ENCODE measurements around the gene PAX5.
"Not testable (repeated sequence)": the region's sequence is repeated elsewhere in the genome, so short reads cannot be mapped to it uniquely, and the experiment has no call there.

The PAX5 gene

DNA sequence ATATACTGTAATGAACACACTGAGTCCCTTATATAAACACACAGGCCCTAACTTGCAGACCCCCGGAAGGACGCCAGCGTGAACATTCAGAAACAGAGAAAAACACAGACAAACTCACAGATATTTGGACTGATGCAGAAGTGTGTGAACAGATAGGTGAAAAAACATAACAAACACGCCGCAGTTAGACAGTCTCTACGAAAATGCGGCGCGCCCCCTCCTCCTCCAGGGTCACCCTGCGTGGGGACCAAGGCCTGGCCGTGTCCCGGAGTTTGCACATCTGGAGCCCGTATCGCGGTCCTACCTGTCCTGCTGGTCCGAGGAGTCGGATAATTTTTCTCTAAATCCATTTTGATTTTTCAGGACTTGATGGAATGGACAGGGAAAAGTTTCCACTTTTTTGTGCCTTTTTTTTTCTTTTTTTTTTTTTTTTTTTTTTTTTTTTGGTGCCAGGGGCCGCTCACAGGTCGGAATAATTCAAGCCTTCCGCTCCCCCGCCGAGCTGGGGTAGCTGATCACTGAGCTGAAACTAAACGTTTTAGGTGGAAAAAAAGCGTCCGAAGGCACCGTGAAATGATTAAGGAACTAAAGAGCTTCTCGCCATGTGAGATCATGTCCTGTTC is at the start of gene PAX5:
TSS of gene PAX5 (minus strand) at position 587 of the 623 bp plus-strand sequence. CDS start at position 350, 237 bp downstream.
- no peak for DNase-seq

DNA sequence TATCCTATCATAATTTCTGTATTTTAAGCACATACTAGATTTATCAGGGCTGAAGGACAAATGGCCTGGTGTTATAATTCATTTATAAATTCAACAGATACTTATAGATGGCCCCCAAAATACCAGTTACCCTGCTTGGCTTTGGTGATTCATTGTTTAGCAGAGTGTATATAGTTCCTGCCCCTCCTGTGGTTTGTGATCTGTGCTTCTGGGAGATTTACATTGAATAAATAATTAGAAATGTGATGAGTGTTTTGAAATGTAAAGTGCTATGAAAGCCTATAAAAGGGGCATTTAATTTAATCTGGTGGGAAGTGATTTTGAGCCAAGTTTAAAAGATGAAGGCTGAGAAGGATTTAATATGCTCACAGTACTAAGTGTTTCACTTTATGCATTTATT is 49.6 kb upstream of the PAX5 start:
- DNase-seq, result no peak

GRCh38 chr9:37082214-37082765 is 48.2 kb upstream of the PAX5 start:
- peak; percentile 20 for DNase-seq

- DNase-seq, result not testable (repeated sequence)
Measured at GRCh38 chr9:37081507-37081906, 47.4 kb upstream of the PAX5 start.

DNA sequence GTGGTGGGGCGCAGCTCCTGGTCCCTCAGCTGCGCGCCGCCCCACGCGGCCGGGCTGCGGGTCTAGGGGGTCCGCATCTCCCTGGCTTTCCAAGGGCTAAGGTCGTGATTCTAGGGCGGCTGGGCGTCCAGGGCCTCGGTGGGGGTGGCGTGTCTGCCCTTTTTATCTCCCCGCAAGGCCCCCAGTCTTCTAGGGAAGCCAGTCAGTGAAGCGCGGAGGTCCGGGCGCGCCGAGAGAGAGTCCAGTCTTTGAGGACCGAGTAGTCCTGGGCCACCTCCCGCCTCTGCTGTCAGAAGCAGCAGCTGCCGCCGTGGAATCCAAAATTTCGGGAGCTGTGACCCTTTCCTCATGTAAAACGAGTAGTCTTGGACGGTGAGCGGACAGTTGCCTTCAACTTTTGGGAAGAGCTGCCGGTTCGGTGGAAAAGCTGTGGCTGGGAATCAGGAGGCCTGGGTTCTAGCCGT is 46.1 kb upstream of the PAX5 start:
- not testable (repeated sequence) for DNase-seq

GRCh38 chr9:37079370-37080164 is 45.5 kb upstream of the PAX5 start:
- peak; percentile 95 for DNase-seq

GRCh38 chr9:37074790-37075189 is 40.7 kb upstream of the PAX5 start:
- not testable (repeated sequence) for DNase-seq

DNA sequence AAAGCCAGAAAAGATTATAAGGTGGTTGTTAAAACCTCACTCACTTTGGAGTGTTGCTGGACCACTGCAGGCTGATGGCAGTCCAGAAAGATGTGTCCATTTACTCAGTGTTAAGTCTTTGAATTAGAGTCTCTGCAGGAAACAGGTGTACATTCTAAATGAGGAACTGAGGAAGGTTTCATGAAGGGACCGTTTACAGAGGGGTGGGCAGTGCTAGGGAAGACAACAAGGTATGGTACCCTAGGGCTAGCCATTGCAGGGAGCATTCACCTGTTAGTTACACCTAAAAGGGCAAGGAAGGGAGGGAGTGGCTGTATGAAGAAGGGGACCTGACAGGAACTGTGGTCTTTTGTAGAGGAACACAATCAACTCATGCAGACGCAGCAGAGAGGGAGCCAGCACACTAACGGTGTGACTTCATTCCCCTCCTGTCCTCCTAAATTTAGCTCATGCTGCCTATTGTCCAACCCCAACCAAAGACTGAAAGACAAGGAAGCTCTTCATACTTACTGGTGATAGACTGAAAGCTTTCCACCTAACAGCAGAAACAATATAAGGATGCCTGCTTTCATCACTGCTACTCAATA is 32.2 kb upstream of the PAX5 start:
- no peak for DNase-seq

- DNase-seq, result no peak
Measured at GRCh38 chr9:37062336-37062735, 28.3 kb upstream of the PAX5 start.

- DNase-seq, result no peak
Measured at GRCh38 chr9:37061768-37062167, 27.7 kb upstream of the PAX5 start.

GRCh38 chr9:37060833-37061232 is 26.8 kb upstream of the PAX5 start:
- DNase-seq, result no peak

DNA sequence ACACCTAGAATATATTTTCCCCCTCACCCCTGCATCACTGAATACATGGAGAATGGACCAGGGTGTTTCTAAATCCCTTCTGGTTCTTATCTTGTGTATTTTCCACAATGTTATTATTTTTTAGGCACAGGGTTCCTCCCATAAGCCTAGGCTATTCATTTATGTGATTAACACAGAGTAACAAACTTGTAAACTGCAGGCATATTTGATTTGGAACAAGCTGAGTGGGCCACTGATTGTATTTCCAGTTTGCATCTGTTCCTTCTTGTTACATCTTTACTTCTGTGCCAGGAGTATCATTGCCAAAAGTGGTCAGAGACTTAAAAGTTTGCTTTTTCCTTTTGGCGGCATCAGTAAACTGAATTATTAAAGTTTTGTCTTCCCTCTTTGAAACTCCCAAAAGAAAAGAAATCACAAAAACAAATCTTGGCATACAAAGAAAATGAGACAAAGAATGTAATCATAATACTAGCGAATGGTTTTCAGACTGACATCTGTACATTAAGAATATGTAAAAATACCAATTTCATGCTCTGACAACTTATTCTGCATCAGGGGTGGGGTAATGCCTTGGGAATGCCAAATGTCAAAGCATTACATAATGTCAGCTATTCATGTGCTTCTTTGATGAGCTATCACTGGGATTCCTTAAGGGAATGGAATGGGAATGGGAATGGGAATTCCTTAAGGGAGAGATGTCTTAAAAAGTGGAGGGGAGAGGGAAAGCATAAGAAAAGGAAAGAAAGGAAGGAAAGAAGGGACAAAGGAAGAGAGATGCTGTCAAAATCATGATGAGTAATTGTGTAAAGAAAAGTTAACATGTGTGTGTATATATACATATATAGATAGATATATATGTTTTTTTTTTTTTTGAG is 22.2 kb upstream of the PAX5 start:
- DNase-seq, result no peak

DNA sequence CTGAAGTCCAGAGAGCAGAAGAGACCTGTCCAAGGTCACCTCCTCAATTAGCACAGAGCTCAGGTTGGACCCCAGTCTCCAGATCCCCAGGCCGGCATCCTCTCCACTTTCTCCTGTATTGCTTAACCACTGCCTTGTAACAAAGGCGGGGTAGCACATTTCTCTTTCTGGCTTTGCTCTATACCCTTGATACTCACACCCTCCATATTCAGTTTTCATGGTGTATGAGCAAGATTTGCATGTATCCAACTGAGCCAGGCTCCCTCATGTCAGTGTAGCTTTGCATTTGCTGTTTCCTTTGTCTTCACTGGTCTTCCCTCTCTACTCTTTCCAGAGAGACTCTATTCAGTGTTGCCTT is 20.3 kb upstream of the PAX5 start:
- DNase-seq, result not testable (repeated sequence)

- DNase-seq, result no peak
Measured at GRCh38 chr9:37053684-37054362, 19.8 kb upstream of the PAX5 start.

DNA sequence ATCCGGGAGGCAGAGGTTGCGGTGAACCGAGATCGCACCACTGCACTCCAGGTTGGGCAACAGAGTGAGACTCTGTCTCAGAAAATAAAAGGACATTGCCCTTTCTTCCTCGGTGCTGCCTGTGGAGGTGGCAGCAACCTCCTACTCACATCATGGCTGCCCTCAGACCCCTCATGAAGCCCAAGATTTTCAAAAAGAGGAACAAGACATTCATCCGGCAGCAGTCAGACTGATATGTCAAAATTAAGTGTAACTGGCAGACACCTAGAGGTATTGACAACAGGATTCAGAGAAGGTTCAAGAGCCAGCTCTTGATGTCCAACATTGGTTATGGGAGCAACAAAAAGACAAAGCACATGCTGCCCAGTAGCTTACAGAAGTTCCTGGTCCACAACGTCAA is 12.6 kb upstream of the PAX5 start:
- no peak for DNase-seq

DNA sequence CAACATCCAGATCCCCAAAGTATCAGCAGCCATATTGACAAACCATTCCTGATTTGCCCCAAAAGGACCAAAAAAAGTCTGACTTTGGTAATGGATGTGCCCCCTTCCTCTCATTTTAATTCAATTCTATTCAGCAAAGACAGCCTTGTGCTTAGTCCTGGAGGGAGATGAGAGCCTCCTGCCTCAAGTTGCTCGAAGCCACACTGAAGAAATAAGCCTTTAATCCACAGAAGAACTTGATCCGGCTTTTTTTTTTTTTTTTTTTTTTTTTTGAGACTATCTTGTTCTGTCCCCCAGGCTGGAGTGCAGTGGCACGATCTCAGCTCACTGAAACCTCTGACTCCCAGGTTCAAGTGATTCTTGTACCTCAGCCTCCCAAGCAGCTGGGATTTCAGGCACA is 8.4 kb upstream of the PAX5 start:
- DNase-seq, result no peak

DNA sequence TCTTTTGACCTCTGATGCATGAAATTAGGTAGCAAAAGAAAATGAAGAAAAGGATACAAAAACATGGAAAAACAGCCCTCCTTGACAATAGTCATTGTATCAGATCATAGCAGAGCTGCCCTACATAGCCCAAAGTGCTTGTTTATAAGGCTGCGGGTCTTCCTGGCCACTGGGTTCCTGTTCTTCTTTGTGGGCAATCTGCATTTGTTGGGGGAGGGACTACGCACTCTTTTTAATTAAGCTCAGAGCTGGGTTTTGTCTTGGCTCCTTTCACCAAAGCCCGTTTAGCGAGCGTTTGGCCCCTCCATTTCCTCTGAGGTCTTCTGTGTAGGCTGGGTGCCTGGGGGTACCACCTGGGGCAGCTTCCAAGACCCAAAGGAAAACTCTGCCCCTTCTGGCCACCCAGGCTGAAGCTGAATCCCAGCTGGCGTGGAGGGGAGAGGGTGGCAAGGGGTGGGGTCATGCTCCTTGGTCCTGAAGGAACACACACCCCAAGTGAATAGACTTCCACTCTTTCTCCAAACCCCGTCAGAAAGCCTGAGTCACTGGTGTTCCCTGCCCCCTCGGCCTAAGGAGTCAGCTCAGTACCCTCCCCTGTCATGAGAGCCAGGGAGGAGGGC is 6.5 kb upstream of the PAX5 start:
- DNase-seq, result no peak

DNA sequence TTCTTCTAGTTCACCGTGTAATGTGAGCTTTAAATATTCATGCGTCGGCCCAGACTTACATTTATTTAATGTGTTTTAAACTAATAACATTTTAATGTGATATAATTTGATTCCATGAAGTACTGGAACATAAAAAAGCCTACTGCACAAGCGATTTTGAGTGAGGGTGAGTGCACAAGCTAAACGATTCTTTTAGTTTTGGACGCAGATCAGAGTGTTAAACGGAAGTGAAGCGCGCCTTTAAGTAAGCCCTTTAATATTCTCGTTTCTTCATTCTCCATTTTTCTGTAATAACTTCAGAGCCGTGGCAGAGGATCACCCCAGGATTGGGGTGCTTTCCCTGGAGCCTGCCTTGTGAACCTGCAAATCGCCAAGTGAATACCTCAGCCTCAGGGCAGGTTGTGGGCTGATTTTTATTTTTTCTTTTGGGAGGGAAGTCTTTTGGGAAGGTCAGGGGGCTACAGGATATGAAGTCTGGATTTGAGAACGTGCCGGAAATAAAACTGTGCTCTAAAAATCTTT is 4.9 kb upstream of the PAX5 start:
- DNase-seq, result no peak

DNA sequence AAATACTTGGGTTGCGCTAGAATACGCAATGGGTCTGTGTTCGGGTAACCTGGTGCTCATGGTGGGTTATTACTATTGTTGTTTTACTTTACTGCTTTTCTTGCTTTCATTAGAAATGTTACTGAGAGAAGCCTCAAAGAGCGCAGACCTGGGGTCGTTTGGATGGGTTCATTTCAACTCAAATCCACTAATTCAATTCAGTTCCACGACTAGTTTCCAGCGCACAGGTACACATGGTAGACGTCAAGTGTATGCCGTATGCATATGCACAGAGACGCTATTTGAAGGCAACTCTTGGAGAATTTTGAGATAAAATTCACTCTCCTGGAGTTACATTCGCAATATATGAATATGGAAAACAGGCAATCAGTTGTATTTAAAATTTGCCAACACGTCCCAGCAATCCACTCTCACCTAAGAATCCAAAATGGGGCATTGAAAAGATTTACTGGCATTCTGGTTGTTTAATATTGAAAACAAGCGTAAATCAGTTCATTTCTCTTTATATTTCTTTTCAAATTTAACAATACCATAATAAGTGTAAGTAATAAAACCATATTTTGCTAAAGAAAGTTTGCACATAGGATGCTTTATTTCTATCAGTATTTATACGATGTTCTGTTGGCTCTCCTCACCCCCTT is 4.4 kb upstream of the PAX5 start:
- no peak for DNase-seq

- no peak for DNase-seq
Measured at GRCh38 chr9:37037503-37038301, 3.6 kb upstream of the PAX5 start.
